ENCODE measurements around the gene ZNF805. TPM values are rescaled to one million over a fixed set of nuclear protein-coding genes. Genes with fewer than 3 reads are reported as not detected.

ZNF805 gene
- total RNA-seq, 3 donors from 2014 or later: 7.3 to 18.6 (median 10.6) TPM

DNA sequence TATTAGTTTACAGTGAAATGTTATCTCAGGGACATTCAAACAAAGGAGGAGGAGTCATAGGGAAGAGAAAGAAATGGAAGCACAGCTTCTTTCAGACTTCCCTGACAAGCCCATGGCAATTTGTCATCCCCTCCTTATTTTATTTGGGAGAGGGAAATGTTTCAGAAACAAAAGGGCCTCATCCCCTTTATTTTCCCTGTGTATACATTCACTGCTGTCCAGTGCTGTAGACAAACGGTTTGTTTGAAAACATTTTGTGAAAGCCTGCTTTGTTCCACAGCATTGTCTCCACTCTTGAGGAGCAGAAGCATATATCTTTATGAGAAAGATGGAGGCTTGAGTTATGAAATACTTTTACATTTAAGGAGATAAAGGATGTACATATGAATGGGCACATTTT is 52.1 kb downstream of the ZNF805 start:
- TF ChIP-seq, protein P1, sequence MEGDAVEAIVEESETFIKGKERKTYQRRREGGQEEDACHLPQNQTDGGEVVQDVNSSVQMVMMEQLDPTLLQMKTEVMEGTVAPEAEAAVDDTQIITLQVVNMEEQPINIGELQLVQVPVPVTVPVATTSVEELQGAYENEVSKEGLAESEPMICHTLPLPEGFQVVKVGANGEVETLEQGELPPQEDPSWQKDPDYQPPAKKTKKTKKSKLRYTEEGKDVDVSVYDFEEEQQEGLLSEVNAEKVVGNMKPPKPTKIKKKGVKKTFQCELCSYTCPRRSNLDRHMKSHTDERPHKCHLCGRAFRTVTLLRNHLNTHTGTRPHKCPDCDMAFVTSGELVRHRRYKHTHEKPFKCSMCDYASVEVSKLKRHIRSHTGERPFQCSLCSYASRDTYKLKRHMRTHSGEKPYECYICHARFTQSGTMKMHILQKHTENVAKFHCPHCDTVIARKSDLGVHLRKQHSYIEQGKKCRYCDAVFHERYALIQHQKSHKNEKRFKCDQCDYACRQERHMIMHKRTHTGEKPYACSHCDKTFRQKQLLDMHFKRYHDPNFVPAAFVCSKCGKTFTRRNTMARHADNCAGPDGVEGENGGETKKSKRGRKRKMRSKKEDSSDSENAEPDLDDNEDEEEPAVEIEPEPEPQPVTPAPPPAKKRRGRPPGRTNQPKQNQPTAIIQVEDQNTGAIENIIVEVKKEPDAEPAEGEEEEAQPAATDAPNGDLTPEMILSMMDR (IDR thresholded peaks at IDR 0.05): no peak
- peaks cover 66% of the 10 kb centered on the region for H3K9me3 ChIP-seq
- intact Hi-C loops (cut with DNase I, micrococcal nuclease): no loop called here
- no peak for DNase-seq
- H3K4me1 ChIP-seq (ENCODE audit: low read depth): no peaks in the 10 kb centered on the region
- no peak overlapping the region for H3K4me3 ChIP-seq
- H3K36me3 ChIP-seq (ENCODE audit: low read depth): peaks cover 34% of the 10 kb centered on the region
- no peak for ATAC-seq

DNA sequence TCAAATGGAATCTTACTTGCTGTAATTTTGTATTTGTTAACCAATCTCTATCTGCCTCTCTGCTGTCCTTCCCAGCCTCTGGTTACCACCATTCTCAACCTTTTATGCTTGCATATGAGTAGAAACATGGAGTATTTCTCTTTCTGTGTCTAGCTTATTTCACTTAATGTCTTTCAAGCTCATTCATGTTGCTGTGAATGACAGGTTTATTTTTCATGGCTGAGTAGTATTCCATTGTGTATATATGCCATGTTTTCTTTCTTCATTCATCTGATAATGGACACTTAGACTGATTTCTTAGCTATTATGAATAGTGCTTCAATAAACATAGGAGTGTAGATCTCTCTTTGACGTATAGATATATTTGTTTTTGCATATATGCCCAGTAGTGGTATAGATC is 53.3 kb downstream of the ZNF805 start:
- H3K4me3 ChIP-seq: no peak overlapping the region
- peaks cover 61% of the 10 kb centered on the region for H3K9me3 ChIP-seq
- ATAC-seq: no peak
- DNase-seq: no peak
- H3K4me1 ChIP-seq (ENCODE audit: low read depth): no peaks in the 10 kb centered on the region
- H3K36me3 ChIP-seq (ENCODE audit: low read depth): peaks cover 24% of the 10 kb centered on the region
- TF ChIP-seq, protein P1 (IDR thresholded peaks at IDR 0.05): no peak
- intact Hi-C loops (cut with DNase I, micrococcal nuclease): no loop called here

DNA sequence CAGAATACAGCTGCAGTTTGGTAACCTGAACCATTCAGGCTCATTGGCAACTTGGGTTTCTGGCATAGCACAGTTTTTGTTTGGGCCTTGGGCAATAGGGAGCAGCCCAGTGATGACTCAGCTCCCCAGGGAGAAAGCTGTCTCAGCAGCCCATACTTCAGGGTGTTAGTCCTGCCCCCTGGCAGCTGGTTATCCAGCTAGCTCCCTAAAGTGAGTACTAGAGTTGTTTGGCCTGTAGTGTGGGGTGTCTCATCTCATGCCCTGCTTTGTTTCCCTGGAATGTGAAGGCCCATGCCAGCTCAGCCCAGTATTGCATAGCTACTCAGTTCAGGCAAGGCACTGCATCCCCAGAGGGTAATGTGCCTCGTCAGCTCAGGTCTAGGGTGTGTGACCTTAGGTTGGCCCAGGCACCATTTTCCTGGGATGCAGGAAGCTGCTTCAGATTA is 61.6 kb downstream of the ZNF805 start:
- TF ChIP-seq, protein P1 (IDR thresholded peaks at IDR 0.05): no peak
- ATAC-seq: peak; percentile 8
- no peak overlapping the region for H3K4me3 ChIP-seq
- no peaks in the 10 kb centered on the region for H3K4me1 ChIP-seq (ENCODE audit: low read depth)
- no peak for DNase-seq
- H3K36me3 ChIP-seq (ENCODE audit: low read depth): no peaks in the 10 kb centered on the region
- intact Hi-C loops (cut with DNase I, micrococcal nuclease): no loop called here
- H3K9me3 ChIP-seq: peaks cover 2% of the 10 kb centered on the region

DNA sequence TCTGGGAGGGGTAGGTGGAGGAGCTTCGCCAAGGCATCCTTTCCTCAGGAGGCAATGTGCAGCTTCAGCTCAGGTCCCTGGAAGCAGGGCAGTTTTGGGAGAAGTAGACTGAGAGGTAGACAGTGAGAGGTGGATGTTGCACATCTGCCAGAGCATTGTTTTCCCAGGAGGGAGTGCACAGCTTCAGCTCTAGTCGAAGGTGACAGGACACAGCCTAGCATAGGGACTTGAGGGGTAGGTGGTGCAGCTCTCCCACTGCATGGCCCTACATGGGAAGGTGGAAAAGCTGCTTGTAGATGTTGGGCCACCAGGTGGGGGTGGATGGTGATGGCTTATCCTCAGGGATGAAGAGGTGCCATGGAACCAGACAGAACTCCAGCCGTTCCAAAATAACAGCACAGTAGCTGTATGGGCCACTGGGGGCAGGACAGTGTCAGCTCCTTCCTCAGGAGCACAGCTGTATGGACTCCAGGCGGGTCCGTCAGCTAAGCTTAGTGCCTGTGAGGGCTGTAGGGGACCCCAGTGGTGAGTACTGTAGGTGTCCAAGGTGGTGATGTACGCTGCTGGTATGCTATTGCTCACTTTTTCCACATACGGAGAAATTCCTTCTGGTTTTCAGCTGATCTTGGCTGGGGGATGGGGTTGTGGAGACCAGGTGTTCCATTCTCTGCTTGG is 62.4 kb downstream of the ZNF805 start:
- intact Hi-C loops (cut with DNase I, micrococcal nuclease): no loop called here
- DNase-seq (no peak), ATAC-seq (no peak)
- no peaks in the 10 kb centered on the region for H3K36me3 ChIP-seq (ENCODE audit: low read depth)
- TF ChIP-seq, protein P1 (IDR thresholded peaks at IDR 0.05): no peak
- peaks cover 2% of the 10 kb centered on the region for H3K9me3 ChIP-seq
- H3K4me3 ChIP-seq: no peak overlapping the region
- no peaks in the 10 kb centered on the region for H3K4me1 ChIP-seq (ENCODE audit: low read depth)

Other genes with a start within 250 kb of the ZNF805 start
- gene USP29, start 120.6 kb upstream of the ZNF805 start, total RNA-seq: not detected
- gene ZIM3, start 95.4 kb upstream of the ZNF805 start, total RNA-seq: not detected
- gene DUXA, start 73.1 kb upstream of the ZNF805 start, total RNA-seq: not detected
- 10 to 100 TPM; 20.7 to 36.4 (median 27.2) TPM for gene ZNF264, start 49.1 kb upstream of the ZNF805 start, total RNA-seq
- 1 to 10 TPM in 1 of 3 donors, under 1 TPM in 2; 0.43 to 1.3 (median 0.98) TPM for gene AURKC, start 9.6 kb upstream of the ZNF805 start, total RNA-seq
- 10 to 100 TPM; 25.7 to 55.8 (median 42.2) TPM for gene ZNF460, start 39.9 kb downstream of the ZNF805 start, total RNA-seq
- gene ZNF543, start 79.8 kb downstream of the ZNF805 start, total RNA-seq: 1 to 10 TPM; 2.5 to 9.4 (median 3.6) TPM
- 10 to 100 TPM in 1 of 3 donors, 1 to 10 TPM in 2; 2.8 to 12.2 (median 4.2) TPM for gene ZNF304, start 110.6 kb downstream of the ZNF805 start, total RNA-seq
- 1 to 10 TPM; 3.4 to 8.3 (median 3.5) TPM for gene TRAPPC2B, start 122.9 kb downstream of the ZNF805 start, total RNA-seq
- 1 to 10 TPM in 2 of 3 donors, under 1 TPM in 1; 0.64 to 4.2 (median 1.6) TPM for gene ZNF547, start 122.9 kb downstream of the ZNF805 start, total RNA-seq
- 10 to 100 TPM in 2 of 3 donors, 1 to 10 TPM in 1; 8.3 to 23.2 (median 10.3) TPM for gene ZNF548, start 149.2 kb downstream of the ZNF805 start, total RNA-seq
- 10 to 100 TPM in 2 of 3 donors, 1 to 10 TPM in 1; 8.3 to 13.4 (median 11.0) TPM for gene ZNF17, start 170.5 kb downstream of the ZNF805 start, total RNA-seq
- 1 to 10 TPM; 4.7 to 8.7 (median 8.0) TPM for gene ZNF749, start 194.7 kb downstream of the ZNF805 start, total RNA-seq
- 1 to 10 TPM in 1 of 3 donors, not detected in 2; 2.2 TPM for gene VN1R1, start 216.5 kb downstream of the ZNF805 start, total RNA-seq
- gene ZNF772, start 236.9 kb downstream of the ZNF805 start, total RNA-seq: 1 to 10 TPM; 2.9 to 10.0 (median 5.9) TPM
- 1 to 10 TPM; 3.9 to 8.4 (median 5.2) TPM for gene ZNF419, start 247.1 kb downstream of the ZNF805 start, total RNA-seq